ENCODE data around the gene EXOC3L4. TPM values are rescaled to one million over a fixed set of nuclear protein-coding genes. Genes with fewer than 3 reads are reported as not detected.

EXOC3L4 gene
- total RNA-seq, 2 donors from 2014 or later: not detected

DNA sequence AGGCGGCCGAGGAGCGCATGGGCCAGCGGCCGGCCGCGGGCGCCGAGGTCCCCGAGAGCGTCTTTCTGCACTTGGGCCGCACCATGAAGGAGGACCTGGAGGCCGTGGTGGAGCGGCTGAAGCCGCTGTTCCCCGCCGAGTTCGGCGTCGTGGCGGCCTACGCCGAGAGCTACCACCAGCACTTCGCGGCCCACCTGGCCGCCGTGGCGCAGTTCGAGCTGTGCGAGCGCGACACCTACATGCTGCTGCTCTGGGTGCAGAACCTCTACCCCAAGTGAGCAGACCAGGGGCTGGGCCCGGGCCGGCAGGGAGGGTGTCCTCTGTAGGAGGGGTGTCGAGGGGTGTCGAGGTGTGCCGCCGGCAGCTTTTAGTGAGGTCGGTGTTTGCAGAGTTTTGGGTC lies 32.8 kb downstream of the EXOC3L4 start:
- ATAC-seq (no peak), DNase-seq (no peak)
- no peak overlapping the region for H3K4me3 Mint-ChIP-seq
- no peaks in the 10 kb centered on the region for H3K9me3 ChIP-seq (ENCODE audit: control insufficient read depth, low read length, poor library complexity, severe bottlenecking)
- H3K27me3 Mint-ChIP-seq: peaks cover 34% of the 10 kb centered on the region
- no peaks in the 10 kb centered on the region for H3K36me3 Mint-ChIP-seq (ENCODE audit: low read depth)
- no peak overlapping the region for H3K27ac Mint-ChIP-seq
- H3K4me1 Mint-ChIP-seq: peaks cover 3% of the 10 kb centered on the region

DNA sequence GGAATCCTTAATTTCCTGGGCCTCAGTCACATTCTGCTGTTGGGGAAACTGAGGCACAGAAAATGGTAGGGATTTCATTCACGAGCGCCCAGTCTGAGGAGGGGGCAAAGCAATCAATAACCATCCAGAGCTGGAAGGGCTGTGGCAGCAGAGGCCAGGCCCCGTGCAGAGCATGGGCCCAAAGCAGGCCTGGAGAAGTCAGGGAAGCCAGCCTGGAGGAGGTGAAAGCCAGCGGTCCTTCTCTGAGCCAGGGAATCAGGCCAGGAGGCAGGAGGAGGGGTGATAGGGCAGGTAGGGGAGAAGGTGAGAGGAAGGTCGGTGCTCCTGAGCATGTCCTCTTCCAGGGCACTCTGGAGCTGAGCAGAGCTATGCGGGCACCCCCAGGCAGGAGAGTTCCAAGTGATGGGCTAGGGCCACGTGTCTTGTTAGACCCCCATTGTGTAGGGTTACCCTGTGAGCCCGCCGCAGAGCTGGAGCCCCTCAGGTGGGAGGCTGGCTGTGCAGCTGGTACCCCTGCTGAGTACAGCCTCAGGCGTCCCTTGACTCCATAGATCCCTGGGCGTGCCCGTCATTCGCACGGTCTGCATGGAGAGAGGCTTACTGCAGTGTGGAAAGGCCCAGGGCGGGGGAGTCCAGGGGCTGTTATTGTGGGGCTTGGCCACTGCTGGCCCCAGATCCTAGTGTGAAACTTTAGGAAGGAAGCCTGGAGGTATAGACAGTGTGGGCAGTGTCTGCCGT lies 33.5 kb downstream of the EXOC3L4 start:
- ATAC-seq: no peak
- peaks cover 34% of the 10 kb centered on the region for H3K27me3 Mint-ChIP-seq
- no peaks in the 10 kb centered on the region for H3K9me3 ChIP-seq (ENCODE audit: control insufficient read depth, low read length, poor library complexity, severe bottlenecking)
- H3K36me3 Mint-ChIP-seq (ENCODE audit: low read depth): no peaks in the 10 kb centered on the region
- no peak overlapping the region for H3K27ac Mint-ChIP-seq
- DNase-seq: no peak
- peaks cover 3% of the 10 kb centered on the region for H3K4me1 Mint-ChIP-seq
- no peak overlapping the region for H3K4me3 Mint-ChIP-seq

DNA sequence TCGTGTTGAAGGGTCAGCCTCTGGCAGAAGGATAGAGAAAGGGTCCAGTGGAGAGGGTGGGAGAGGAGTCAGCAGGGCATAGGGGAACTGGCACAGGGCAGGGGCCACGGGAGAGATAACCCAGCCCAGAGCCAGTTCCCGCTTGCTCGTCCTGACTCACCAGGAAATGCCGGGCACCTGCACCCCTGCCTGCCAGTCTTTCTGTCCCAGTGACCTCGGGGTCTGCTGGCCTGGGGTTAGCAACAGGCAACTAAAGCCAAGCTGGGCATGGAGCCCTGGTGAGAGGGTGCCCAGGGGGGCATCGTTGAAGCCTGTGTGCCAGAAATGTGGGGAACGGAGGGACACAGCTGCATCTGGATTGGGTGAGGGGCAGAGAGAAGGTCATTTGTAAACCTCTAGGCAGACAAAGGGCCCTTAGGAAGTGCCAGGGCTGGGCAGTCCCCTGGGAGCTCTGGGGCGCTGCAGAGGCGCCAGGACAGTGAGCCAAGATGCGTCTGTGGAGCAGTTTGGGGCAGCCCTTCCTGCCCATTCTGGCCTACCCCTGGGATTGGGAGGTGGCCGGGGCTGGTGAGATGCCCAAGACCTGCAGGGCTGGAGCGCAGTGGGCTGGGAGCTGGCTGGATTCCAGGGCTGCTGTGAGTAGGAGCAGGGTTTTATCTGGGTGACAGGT lies 34.2 kb downstream of the EXOC3L4 start:
- Mint-ChIP-seq H3K27me3 (peaks cover 34% of the 10 kb centered on the region), H3K36me3 (ENCODE audit: low read depth) (no peaks in the 10 kb centered on the region), H3K4me3 (no peak overlapping the region), H3K27ac (no peak overlapping the region), H3K4me1 (peaks cover 3% of the 10 kb centered on the region)
- H3K9me3 ChIP-seq (ENCODE audit: control insufficient read depth, low read length, poor library complexity, severe bottlenecking): no peaks in the 10 kb centered on the region
- no peak for ATAC-seq
- no peak for DNase-seq

DNA sequence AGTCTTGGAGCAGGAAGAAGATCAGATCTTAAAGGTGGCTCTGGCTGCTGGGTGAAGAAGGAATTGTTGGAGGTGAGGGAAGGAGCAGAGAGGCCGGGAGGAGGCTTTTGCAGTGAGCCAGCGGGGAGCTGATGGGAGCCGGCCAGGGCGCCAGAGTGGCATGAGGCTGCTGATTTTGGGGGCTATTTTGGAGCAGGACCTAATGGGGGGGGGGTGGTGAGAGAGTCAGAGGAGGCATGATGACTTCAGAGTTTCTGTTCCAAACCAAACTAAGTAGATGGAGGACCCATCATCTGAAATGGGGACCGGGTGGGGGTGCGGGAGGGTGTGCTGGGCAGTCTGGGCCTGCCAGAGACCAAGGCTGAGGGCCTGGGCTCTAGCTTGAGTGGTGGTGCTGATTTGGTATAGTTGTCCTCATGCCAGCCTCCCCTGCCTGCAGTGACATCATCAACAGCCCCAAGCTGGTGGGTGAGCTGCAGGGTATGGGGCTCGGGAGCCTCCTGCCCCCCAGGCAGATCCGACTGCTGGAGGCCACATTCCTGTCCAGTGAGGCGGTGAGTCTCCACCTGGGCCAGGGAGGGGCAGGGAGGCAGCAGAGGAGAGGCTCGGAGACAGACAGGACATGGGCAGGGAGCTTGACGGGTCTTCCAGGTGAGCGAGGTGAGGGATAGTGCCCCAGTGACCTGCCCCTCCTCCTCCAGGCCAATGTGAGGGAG lies 34.9 kb downstream of the EXOC3L4 start:
- Mint-ChIP-seq H3K4me3 (no peak overlapping the region), H3K27ac (no peak overlapping the region), H3K36me3 (ENCODE audit: low read depth) (no peaks in the 10 kb centered on the region), H3K4me1 (no peaks in the 10 kb centered on the region), H3K27me3 (peaks cover 29% of the 10 kb centered on the region)
- H3K9me3 ChIP-seq (ENCODE audit: control insufficient read depth, low read length, poor library complexity, severe bottlenecking): no peaks in the 10 kb centered on the region
- ATAC-seq (no peak), DNase-seq (no peak)

DNA sequence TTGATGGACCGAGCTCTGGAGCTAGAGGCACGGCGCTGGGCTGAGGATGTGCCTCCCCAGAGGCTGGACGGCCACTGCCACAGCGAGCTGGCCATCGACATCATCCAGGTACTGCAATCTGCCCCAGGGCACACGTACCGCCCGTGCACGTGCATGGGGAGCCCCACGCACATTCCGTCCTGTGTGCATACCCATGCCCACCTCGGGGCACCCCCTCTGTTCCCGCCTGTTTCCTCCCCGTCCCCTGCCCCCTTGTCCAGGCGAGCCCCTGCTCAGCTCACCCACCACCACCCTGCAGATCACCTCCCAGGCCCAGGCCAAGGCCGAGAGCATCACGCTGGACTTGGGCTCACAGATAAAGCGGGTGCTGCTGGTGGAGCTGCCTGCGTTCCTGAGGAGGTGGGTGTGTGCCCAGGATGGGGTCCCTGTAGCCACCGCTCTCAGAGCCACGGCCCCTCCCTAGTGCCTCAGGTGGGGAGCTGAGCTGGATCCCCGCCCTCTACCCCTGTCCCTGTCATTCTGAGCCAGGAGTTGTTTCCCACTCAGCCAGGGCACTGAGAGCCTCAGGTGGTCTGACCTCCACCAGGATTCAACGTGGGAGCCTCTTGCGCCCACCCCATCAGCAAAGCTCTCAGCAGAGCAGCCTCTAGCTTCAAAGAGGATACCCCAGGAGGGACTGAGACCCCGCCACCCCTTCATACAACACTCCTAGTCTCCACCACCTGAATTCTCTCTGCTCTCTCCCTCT lies 35.7 kb downstream of the EXOC3L4 start:
- H3K36me3 Mint-ChIP-seq (ENCODE audit: low read depth): no peaks in the 10 kb centered on the region
- no peaks in the 10 kb centered on the region for H3K9me3 ChIP-seq (ENCODE audit: control insufficient read depth, low read length, poor library complexity, severe bottlenecking)
- H3K4me3 Mint-ChIP-seq: no peak overlapping the region
- peaks cover 29% of the 10 kb centered on the region for H3K27me3 Mint-ChIP-seq
- ATAC-seq (no peak), DNase-seq (no peak)
- H3K4me1 Mint-ChIP-seq: no peaks in the 10 kb centered on the region
- H3K27ac Mint-ChIP-seq: no peak overlapping the region

DNA sequence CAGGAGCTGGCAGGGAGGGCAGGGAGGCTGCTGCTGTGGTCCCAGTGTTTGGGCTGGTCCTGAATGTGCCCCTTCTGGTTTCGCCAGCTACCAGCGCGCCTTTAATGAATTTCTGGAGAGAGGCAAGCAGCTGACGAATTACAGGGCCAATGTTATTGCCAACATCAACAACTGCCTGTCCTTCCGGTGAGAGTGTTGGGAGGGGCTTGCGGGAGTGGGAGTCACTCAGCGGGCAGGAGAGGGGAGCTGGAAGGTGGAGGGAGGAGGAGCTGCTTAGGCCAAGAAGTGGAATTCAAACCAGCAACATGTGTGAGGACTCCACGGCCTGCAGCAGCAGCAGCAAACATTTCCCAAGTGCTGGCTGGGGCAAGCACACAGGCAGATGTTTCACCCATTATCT lies 36.4 kb downstream of the EXOC3L4 start:
- Mint-ChIP-seq H3K27ac (no peak overlapping the region), H3K36me3 (ENCODE audit: low read depth) (no peaks in the 10 kb centered on the region), H3K4me1 (no peaks in the 10 kb centered on the region), H3K4me3 (no peak overlapping the region), H3K27me3 (peaks cover 29% of the 10 kb centered on the region)
- H3K9me3 ChIP-seq (ENCODE audit: control insufficient read depth, low read length, poor library complexity, severe bottlenecking): no peaks in the 10 kb centered on the region
- ATAC-seq (no peak), DNase-seq (no peak)

DNA sequence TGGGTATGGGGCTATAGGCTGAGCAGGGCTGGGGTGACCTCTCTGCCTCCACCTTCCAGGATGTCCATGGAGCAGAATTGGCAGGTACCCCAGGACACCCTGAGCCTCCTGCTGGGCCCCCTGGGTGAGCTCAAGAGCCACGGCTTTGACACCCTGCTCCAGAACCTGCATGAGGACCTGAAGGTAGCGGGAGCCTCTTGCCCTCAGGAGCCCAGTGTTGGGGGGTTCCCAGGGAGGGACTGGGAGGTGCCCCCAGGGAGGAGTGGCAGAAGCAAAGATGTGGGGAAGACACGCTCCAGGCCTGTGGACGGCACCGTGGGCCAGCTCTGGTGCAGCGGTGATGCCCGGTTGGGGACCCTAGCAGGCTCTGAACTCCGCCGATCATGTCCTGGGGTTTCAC lies 37.1 kb downstream of the EXOC3L4 start:
- H3K4me3 Mint-ChIP-seq: no peak overlapping the region
- H3K36me3 Mint-ChIP-seq (ENCODE audit: low read depth): no peaks in the 10 kb centered on the region
- peaks cover 29% of the 10 kb centered on the region for H3K27me3 Mint-ChIP-seq
- DNase-seq (no peak), ATAC-seq (no peak)
- H3K4me1 Mint-ChIP-seq: no peaks in the 10 kb centered on the region
- H3K27ac Mint-ChIP-seq: no peak overlapping the region
- no peaks in the 10 kb centered on the region for H3K9me3 ChIP-seq (ENCODE audit: control insufficient read depth, low read length, poor library complexity, severe bottlenecking)

DNA sequence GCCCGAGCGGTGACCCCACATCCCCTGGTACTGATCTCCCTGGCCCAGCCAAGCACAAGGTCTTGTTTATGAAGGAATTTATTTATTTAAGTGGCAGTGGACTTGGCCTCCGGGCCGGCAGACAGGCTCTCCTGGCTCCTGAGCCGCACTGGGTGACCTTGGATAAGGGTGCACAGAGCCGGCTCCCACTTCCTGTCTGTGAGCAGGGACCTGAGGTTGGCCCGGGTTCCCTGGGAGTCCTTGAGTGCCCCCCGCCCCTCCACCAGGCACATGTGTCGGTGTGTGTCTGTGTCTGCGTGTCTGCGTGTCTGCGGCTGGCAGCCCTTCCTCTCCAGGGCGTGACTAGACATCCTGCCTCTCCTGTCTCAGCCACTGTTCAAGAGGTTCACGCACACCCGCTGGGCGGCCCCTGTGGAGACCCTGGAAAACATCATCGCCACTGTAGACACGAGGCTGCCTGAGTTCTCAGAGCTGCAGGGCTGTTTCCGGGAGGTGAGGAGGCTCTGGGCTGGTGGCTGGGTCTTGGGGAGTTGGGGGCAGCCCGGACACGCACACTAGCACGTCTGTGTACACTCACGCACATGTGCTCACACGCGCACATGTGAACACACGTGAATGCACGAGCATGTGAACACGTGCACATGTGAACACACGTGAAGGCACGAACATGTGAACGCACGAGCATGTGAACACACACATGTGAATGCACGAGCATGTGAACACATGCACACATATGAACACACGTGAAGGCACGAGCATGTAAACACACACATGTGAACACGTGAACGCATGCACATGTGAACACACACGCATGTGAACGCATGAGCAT lies 38.1 kb downstream of the EXOC3L4 start:
- H3K9me3 ChIP-seq (ENCODE audit: control insufficient read depth, low read length, poor library complexity, severe bottlenecking): no peaks in the 10 kb centered on the region
- DNase-seq (no peak), ATAC-seq (no peak)
- no peak overlapping the region for H3K27ac Mint-ChIP-seq
- peaks cover 29% of the 10 kb centered on the region for H3K27me3 Mint-ChIP-seq
- H3K36me3 Mint-ChIP-seq (ENCODE audit: low read depth): no peaks in the 10 kb centered on the region
- H3K4me1 Mint-ChIP-seq: no peaks in the 10 kb centered on the region
- no peak overlapping the region for H3K4me3 Mint-ChIP-seq

DNA sequence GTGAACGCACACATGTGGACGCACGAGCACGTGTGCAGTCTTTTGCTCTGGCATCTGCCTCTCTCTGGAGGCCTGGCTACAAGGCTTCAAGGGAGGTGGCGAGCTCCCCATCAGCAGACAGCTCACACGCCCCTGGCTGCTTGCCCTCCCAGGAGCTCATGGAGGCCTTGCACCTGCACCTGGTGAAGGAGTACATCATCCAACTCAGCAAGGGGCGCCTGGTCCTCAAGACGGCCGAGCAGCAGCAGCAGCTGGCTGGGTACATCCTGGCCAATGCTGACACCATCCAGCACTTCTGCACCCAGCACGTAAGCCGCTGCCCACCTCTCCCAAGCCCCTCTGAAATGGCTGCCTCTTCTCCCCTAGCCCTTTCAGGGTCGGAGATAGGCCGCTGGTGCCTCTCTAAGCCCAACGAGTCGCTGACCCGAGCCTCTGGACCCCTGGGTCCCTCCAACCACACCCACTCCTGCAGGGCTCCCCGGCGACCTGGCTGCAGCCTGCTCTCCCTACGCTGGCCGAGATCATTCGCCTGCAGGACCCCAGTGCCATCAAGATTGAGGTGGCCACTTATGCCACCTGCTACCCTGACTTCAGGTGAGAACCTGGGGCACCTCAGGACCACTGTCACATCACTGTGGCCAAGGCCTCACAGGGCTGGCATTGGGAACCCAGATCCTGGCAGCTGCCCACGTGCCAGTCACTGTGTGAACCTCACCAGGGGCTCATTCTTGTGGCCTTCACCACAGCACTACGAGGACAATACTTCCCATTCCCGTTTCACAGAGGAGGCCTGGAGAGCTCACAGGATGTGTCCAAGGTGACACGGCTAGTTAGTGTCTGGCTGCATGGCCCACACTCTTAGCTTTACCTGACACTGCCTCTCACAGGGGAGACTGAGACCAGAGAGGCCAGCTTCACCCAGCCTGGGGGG lies 39.0 kb downstream of the EXOC3L4 start:
- ATAC-seq (no peak), DNase-seq (no peak)
- H3K36me3 Mint-ChIP-seq (ENCODE audit: low read depth): no peaks in the 10 kb centered on the region
- H3K27ac Mint-ChIP-seq: no peak overlapping the region
- no peaks in the 10 kb centered on the region for H3K4me1 Mint-ChIP-seq
- no peak overlapping the region for H3K4me3 Mint-ChIP-seq
- no peaks in the 10 kb centered on the region for H3K9me3 ChIP-seq (ENCODE audit: control insufficient read depth, low read length, poor library complexity, severe bottlenecking)
- peaks cover 26% of the 10 kb centered on the region for H3K27me3 Mint-ChIP-seq

DNA sequence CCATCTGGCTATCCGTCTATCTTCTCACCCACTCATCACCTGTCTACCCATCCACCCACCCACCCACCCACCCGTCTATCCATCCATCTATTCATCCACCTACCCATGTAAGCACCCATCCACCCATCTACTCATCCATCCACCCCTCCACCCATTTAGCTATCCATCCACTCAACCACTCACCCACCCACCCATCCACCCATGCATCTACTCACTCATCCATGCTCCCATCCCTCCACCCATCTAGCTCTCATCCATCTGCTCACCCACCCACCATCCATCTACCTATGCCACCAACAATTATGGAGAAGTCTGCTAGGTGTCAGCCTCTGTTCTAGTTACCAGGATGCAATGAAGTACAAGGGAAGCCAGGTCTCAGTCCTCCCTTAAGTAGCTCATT lies 39.9 kb downstream of the EXOC3L4 start:
- Mint-ChIP-seq H3K4me3 (no peak overlapping the region), H3K27me3 (peaks cover 21% of the 10 kb centered on the region), H3K4me1 (no peaks in the 10 kb centered on the region), H3K36me3 (ENCODE audit: low read depth) (no peaks in the 10 kb centered on the region), H3K27ac (no peak overlapping the region)
- ATAC-seq: no peak
- DNase-seq: no peak
- H3K9me3 ChIP-seq (ENCODE audit: control insufficient read depth, low read length, poor library complexity, severe bottlenecking): no peaks in the 10 kb centered on the region

DNA sequence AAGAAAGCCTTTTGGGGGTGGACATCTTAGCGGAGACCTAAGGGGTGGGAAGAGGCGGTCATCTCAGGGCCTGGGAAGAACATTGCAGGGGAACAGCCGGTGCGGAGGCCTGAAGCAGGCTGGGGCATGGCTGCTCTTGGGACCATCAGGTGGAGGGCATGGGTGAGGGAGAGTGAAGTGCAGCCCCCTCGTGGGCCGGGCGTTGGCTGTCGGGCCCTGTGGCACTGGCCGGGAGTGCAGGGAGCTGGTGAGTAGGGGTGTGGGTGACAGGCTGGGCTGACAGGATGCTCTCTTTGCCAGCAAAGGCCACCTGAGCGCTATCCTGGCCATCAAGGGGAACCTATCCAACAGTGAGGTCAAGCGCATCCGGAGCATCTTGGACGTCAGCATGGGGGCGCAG lies 40.4 kb downstream of the EXOC3L4 start:
- ATAC-seq: no peak
- H3K27ac Mint-ChIP-seq: no peak overlapping the region
- H3K27me3 Mint-ChIP-seq: peaks cover 23% of the 10 kb centered on the region
- no peaks in the 10 kb centered on the region for H3K9me3 ChIP-seq (ENCODE audit: control insufficient read depth, low read length, poor library complexity, severe bottlenecking)
- no peak overlapping the region for H3K4me3 Mint-ChIP-seq
- H3K36me3 Mint-ChIP-seq (ENCODE audit: low read depth): no peaks in the 10 kb centered on the region
- no peak for DNase-seq
- H3K4me1 Mint-ChIP-seq: no peaks in the 10 kb centered on the region
